Fibroblast of skin of left biceps (primary cell): ENCODE results near the gene PLIN5.
"Not testable (repeated sequence)": the region's sequence is repeated elsewhere in the genome, so short reads cannot be mapped to it uniquely, and the experiment has no call there.

Source experiments
- DNase-seq, 2 experiments: peaks; one replicate each; pipeline ENCODE4 v3.0.0-alpha.2; 2013; ENCODE audit warnings: low read depth in 2 of 2

Gene PLIN5

GRCh38 chr19:4568886-4569285 is 33.9 kb upstream of the PLIN5 start:
- no peak for DNase-seq

- DNase-seq, result no peak
Observed at GRCh38 chr19:4567584-4568071, 32.6 kb upstream of the PLIN5 start.

- no peak for DNase-seq
Observed at GRCh38 chr19:4566402-4567051, 31.5 kb upstream of the PLIN5 start.

- DNase-seq, result not testable (repeated sequence)
Observed at GRCh38 chr19:4563562-4563961, 28.5 kb upstream of the PLIN5 start.

GRCh38 chr19:4562085-4562484 is 27.1 kb upstream of the PLIN5 start:
- DNase-seq, result not testable (repeated sequence)

- no peak for DNase-seq
Observed at GRCh38 chr19:4559569-4559968, 24.5 kb upstream of the PLIN5 start, which contains the start of gene SEMA6B. Gene SEMA6B, minus strand, starts transcription at chr19:4559684. Its CDS starts 1,227 bp downstream, at chr19:4558457.

GRCh38 chr19:4557971-4558941 is 23.2 kb upstream of the PLIN5 start:
- DNase-seq, result no peak

GRCh38 chr19:4557144-4557970 is 22.3 kb upstream of the PLIN5 start:
- no peak for DNase-seq

GRCh38 chr19:4556597-4557127 is 21.6 kb upstream of the PLIN5 start:
- DNase-seq, result no peak

GRCh38 chr19:4555657-4556561 is 20.9 kb upstream of the PLIN5 start:
- no peak for DNase-seq

- DNase-seq, result no peak
Observed at GRCh38 chr19:4554717-4555116, 19.7 kb upstream of the PLIN5 start.

GRCh38 chr19:4553775-4554174 is 18.8 kb upstream of the PLIN5 start:
- DNase-seq, result no peak

- no peak for DNase-seq
Observed at GRCh38 chr19:4553092-4553695, 18.2 kb upstream of the PLIN5 start.

- no peak for DNase-seq
Observed at GRCh38 chr19:4552525-4552819, 17.4 kb upstream of the PLIN5 start.

GRCh38 chr19:4550479-4551050 is 15.5 kb upstream of the PLIN5 start:
- no peak for DNase-seq

GRCh38 chr19:4550018-4550417 is 15.0 kb upstream of the PLIN5 start:
- DNase-seq, result no peak

- DNase-seq, result no peak
Observed at GRCh38 chr19:4548238-4548584, 13.2 kb upstream of the PLIN5 start.

GRCh38 chr19:4547303-4548237 is 12.5 kb upstream of the PLIN5 start:
- DNase-seq, result no peak
